Endodermal cell (in vitro differentiated cells): ENCODE results near the gene HSPBAP1. TPM values are rescaled to one million over a fixed set of nuclear protein-coding genes. Genes with fewer than 3 reads are reported as not detected.
A peak's percentile ranks its signal among the peaks of the same experiment; 100 is the strongest.
"Not testable (repeated sequence)": the region's sequence is repeated elsewhere in the genome, so short reads cannot be mapped to it uniquely, and the experiment has no call there.

Experiments
- DNase-seq: peaks from one replicate; pipeline ENCODE4 v3.0.0-alpha.2; 2017
- H3K27ac ChIP-seq: 2 replicates; pipeline ENCODE4 v1.5.1; 2013; ENCODE audit warnings: mild to moderate bottlenecking, low read depth, low read length, moderate library complexity
- H3K27me3 ChIP-seq: 2 replicates; pipeline ENCODE4 v1.6.1; 2013; ENCODE audit warnings: mild to moderate bottlenecking, low read length, moderate library complexity; ENCODE audit not compliant: insufficient read depth, control insufficient read depth, poor library complexity, severe bottlenecking
- H3K36me3 ChIP-seq: 2 replicates; pipeline ENCODE4 v1.7.0; 2013; ENCODE audit warnings: mild to moderate bottlenecking, low read length, moderate library complexity; ENCODE audit not compliant: control insufficient read depth, insufficient read depth
- H3K4me1 ChIP-seq: one replicate; pipeline ENCODE4 v1.7.0; 2013; ENCODE audit warnings: low read length; ENCODE audit not compliant: control insufficient read depth, insufficient read depth
- H3K4me3 ChIP-seq: 2 replicates; pipeline ENCODE4 v1.5.1; 2013; ENCODE audit warnings: mild to moderate bottlenecking, low read length, moderate library complexity
- H3K9ac ChIP-seq: 2 replicates; pipeline ENCODE4 v1.6.1; 2013; ENCODE audit warnings: mild to moderate bottlenecking, low read length, moderate library complexity; ENCODE audit not compliant: poor library complexity, severe bottlenecking; ENCODE audit errors: extremely low read depth
- H3K9me3 ChIP-seq: 2 replicates; pipeline ENCODE4 v1.6.1; 2013; ENCODE audit warnings: mild to moderate bottlenecking, low read length, moderate library complexity; ENCODE audit not compliant: control insufficient read depth
- H3K27ac Mint-ChIP-seq: 2 replicates; pipeline ENCODE4 v1.8.0; 2020; ENCODE audit warnings: mixed read lengths
- H3K27me3 Mint-ChIP-seq: 2 replicates; pipeline ENCODE4 v1.8.0; 2021; ENCODE audit warnings: mild to moderate bottlenecking, mixed read lengths; ENCODE audit not compliant: insufficient read depth
- H3K36me3 Mint-ChIP-seq: 2 replicates; pipeline ENCODE4 v1.8.0; 2020; ENCODE audit warnings: low read depth, mixed read lengths
- H3K4me1 Mint-ChIP-seq: 2 replicates; pipeline ENCODE4 v1.8.0; 2020; ENCODE audit warnings: mixed read lengths
- H3K4me3 Mint-ChIP-seq: 2 replicates; pipeline ENCODE4 v1.8.0; 2020; ENCODE audit warnings: mild to moderate bottlenecking, moderate library complexity, mixed read lengths
- H3K9me3 Mint-ChIP-seq: 2 replicates; pipeline ENCODE4 v1.8.0; 2020; ENCODE audit warnings: mild to moderate bottlenecking, mixed read lengths
- WGBS, 2 experiments: methylation state at CpG; one replicate each; pipeline versions ENCODE4 v1.1.5 to v1.1.7; 2013; ENCODE audit warnings: missing lambda C conversion rate in 2 of 2, mixed read lengths in 1 of 2; ENCODE audit not compliant: insufficient coverage in 1 of 2, insufficient read length in 1 of 2; 5-methylcytosine and 5-hydroxymethylcytosine counted together
- total RNA-seq, 2 donors: library from RNA; stranded (reverse); fragmentation: NEBNext Ultra II Directional in 1 of 2; extraction: Animal tissue kit (Norgen Biotek cat#: 25700) in 1 of 2; gene quantifications; 2 replicates in 1 of 2; 3 replicates in 1 of 2; pipeline ENCODE4 v1.2.1, GENCODE V29; 2021
- TF ChIP-seq, protein P1 (sequence below): fragments of 200-600 bp; sonication (generic); conservative IDR thresholded peaks from 2 replicates; pipeline ENCODE4 v1.5.0; 2021; ENCODE audit warnings: antibody characterized with exemption, mild to moderate bottlenecking

The HSPBAP1 gene
- total RNA-seq, 2 donors from 2014 or later = 8.8 to 9.1 TPM

DNA sequence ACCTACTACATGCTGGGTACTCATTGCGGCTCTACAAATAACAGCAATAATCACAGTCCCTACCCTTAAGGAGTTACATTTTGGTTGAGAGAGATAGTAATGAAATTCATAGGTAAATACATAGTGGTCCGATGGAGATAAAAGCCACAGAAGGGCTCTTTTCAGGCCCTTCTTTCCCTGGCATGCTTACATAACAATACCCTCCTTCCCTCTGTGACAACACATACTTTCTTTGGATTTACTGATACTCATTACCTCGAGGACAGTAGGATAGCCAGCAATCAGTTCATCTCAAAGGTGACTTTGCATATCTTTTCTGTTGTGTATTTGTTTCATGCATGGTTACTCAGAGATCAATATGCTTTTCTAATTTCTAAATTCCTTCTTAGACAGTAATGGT, 54.5 kb downstream of the HSPBAP1 start:
- no peak overlapping the region for H3K4me3 ChIP-seq
- peaks cover 8% of the 10 kb centered on the region for H3K9me3 Mint-ChIP-seq
- H3K36me3 Mint-ChIP-seq = peaks cover 43% of the 10 kb centered on the region
- H3K4me3 Mint-ChIP-seq = no peak overlapping the region
- H3K9ac ChIP-seq = no peak overlapping the region
- no peaks in the 10 kb centered on the region for H3K27me3 Mint-ChIP-seq
- no peaks in the 10 kb centered on the region for H3K4me1 Mint-ChIP-seq
- no peak overlapping the region for H3K27ac ChIP-seq
- H3K27ac Mint-ChIP-seq = no peak overlapping the region
- H3K27me3 ChIP-seq = no peaks in the 10 kb centered on the region
- 75% methylated on average over 2 of the region's 3 CpGs; no CpG with 5 or more reads in 1 of the 2 experiments for WGBS, 2 experiments
- peaks cover 1% of the 10 kb centered on the region for H3K9me3 ChIP-seq
- H3K36me3 ChIP-seq = peaks cover 22% of the 10 kb centered on the region
- DNase-seq = no peak
- no peaks in the 10 kb centered on the region for H3K4me1 ChIP-seq
- TF ChIP-seq, protein P1, sequence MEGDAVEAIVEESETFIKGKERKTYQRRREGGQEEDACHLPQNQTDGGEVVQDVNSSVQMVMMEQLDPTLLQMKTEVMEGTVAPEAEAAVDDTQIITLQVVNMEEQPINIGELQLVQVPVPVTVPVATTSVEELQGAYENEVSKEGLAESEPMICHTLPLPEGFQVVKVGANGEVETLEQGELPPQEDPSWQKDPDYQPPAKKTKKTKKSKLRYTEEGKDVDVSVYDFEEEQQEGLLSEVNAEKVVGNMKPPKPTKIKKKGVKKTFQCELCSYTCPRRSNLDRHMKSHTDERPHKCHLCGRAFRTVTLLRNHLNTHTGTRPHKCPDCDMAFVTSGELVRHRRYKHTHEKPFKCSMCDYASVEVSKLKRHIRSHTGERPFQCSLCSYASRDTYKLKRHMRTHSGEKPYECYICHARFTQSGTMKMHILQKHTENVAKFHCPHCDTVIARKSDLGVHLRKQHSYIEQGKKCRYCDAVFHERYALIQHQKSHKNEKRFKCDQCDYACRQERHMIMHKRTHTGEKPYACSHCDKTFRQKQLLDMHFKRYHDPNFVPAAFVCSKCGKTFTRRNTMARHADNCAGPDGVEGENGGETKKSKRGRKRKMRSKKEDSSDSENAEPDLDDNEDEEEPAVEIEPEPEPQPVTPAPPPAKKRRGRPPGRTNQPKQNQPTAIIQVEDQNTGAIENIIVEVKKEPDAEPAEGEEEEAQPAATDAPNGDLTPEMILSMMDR = no peak

DNA sequence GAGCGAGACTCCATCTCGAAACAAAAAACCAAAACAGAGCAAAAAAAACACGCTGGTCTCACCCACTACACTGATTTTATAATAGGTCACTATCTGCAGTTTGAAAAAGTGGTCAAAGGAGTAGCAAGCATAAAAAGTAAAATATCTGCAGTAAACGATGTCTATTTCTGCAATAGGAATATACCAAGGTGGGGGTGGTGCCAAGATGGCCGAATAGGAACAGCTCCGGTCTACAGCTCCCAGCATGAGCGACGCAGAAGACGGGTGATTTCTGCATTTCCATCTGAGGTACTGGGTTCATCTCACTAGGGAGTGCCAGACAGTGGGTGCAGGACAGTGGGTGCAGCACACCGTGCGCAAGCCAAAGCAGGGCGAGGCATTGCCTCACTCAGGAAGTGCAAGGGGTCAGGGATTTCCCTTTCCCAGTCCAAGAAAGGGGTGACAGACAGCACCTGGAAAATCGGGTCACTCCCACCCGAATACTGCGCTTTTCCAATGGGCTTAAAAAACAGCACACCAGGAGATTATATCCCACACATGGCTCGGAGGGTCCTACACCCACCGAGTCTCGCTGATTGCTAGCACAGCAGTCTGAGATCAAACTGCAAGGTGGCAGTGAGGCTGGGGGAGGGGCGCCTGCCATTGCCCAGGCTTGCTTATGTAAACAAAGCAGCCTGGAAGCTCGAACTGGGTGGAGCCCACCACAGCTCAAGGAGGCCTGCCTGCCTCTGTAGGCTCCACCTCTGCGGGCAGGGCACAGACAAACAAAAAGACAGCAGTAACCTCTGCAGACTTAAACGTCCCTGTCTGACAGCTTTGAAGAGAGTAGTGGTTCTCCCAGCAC, 60.7 kb downstream of the HSPBAP1 start:
- WGBS, 2 experiments = 95 to 100% methylated on average over 3 to 21 of the region's 22 CpGs
- not testable (repeated sequence) for H3K36me3 ChIP-seq, DNase-seq, H3K9ac ChIP-seq, H3K27ac ChIP-seq, H3K4me1 Mint-ChIP-seq, H3K4me3 ChIP-seq, H3K4me3 Mint-ChIP-seq, H3K4me1 ChIP-seq, H3K27me3 Mint-ChIP-seq, H3K27ac Mint-ChIP-seq, H3K27me3 ChIP-seq
- peaks cover 39% of the 10 kb centered on the region for H3K36me3 Mint-ChIP-seq
- H3K9me3 Mint-ChIP-seq = peaks cover 37% of the 10 kb centered on the region
- H3K9me3 ChIP-seq = peaks cover 16% of the 10 kb centered on the region

DNA sequence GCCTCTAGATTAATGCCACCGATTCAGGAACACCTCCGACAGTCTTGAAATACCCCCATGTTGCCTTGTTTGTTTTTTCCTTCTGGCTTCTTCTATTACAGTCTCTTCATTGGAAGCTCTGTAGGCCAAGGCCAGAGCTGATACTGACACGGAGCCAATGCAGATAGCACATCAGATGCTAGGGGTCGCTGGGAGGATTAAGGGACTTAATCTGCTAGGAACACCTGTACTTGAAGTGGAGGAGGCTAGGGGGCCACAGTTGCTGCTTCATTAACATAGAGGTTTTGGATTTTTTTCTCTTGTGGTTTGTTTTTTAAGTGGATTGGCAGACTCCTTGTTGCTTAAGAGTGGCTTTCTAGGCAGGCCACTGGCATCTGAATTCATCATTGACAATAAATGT, 63.4 kb downstream of the HSPBAP1 start:
- no peaks in the 10 kb centered on the region for H3K36me3 ChIP-seq
- no peak overlapping the region for H3K27ac ChIP-seq
- WGBS, 2 experiments = 80 to 100% methylated on average over 1 to 4 of the region's 4 CpGs
- H3K9me3 ChIP-seq = peaks cover 22% of the 10 kb centered on the region
- peaks cover 40% of the 10 kb centered on the region for H3K9me3 Mint-ChIP-seq
- H3K4me1 ChIP-seq = no peaks in the 10 kb centered on the region
- no peak overlapping the region for H3K27ac Mint-ChIP-seq
- peak; percentile 53 for DNase-seq
- H3K27me3 ChIP-seq = no peaks in the 10 kb centered on the region
- no peak overlapping the region for H3K4me3 Mint-ChIP-seq
- peaks cover 6% of the 10 kb centered on the region for H3K4me1 Mint-ChIP-seq
- TF ChIP-seq, protein P1 = peak; percentile 43
- peaks cover 39% of the 10 kb centered on the region for H3K36me3 Mint-ChIP-seq
- H3K9ac ChIP-seq = no peak overlapping the region
- H3K27me3 Mint-ChIP-seq = no peaks in the 10 kb centered on the region
- H3K4me3 ChIP-seq = no peak overlapping the region
